NCI-H1092 treated with DMSO at 0.1 percent for 48 hours (cell line): Measurements from ENCODE around the gene GABRR1.
"Not testable (repeated sequence)": the region's sequence is repeated elsewhere in the genome, so short reads cannot be mapped to it uniquely, and the experiment has no call there.

Source experiments
- DNase-seq: peaks from one replicate; lab custom pipeline; 2025; lab: John Stamatoyannopoulos, UW

GABRR1 gene

GRCh38 chr6:89160331-89161092 lies 56.6 kb downstream of the GABRR1 start:
- DNase-seq, result no peak

GRCh38 chr6:89154131-89154530 lies 63.0 kb downstream of the GABRR1 start:
- DNase-seq, result no peak

- DNase-seq, result no peak
Measured at GRCh38 chr6:89148016-89148750, 69.0 kb downstream of the GABRR1 start.

- DNase-seq, result peak; percentile 40
Measured at GRCh38 chr6:89146718-89147700, 70.1 kb downstream of the GABRR1 start.

- DNase-seq, result peak; percentile 61
Measured at GRCh38 chr6:89145956-89146717, 71.0 kb downstream of the GABRR1 start, which contains the start of gene PM20D2. PM20D2 (plus strand) TSS chr6:89146055; CDS start chr6:89146145, 90 bp downstream.

- no peak for DNase-seq
Measured at GRCh38 chr6:89145091-89145955, 71.8 kb downstream of the GABRR1 start.

GRCh38 chr6:89144354-89144906 lies 72.7 kb downstream of the GABRR1 start:
- peak; percentile 40 for DNase-seq

GRCh38 chr6:89140347-89141156 lies 76.6 kb downstream of the GABRR1 start:
- no peak for DNase-seq

- DNase-seq, result no peak
Measured at GRCh38 chr6:89139509-89140346, 77.4 kb downstream of the GABRR1 start.

GRCh38 chr6:89138173-89138572 lies 79.0 kb downstream of the GABRR1 start:
- DNase-seq, result no peak

GRCh38 chr6:89134723-89135122 lies 82.4 kb downstream of the GABRR1 start:
- no peak for DNase-seq

GRCh38 chr6:89133981-89134380 lies 83.2 kb downstream of the GABRR1 start:
- no peak for DNase-seq

- no peak for DNase-seq
Measured at GRCh38 chr6:89132057-89132456, 85.1 kb downstream of the GABRR1 start.

- DNase-seq, result no peak
Measured at GRCh38 chr6:89131599-89131998, 85.6 kb downstream of the GABRR1 start.

GRCh38 chr6:89128256-89128671 lies 88.9 kb downstream of the GABRR1 start:
- DNase-seq, result not testable (repeated sequence)
